ENCODE data around the gene EMILIN3. TPM values are rescaled to one million over a fixed set of nuclear protein-coding genes. Genes with fewer than 3 reads are reported as not detected.

Gene EMILIN3
- total and polyA plus RNA-seq, 2 of the 8 experiments (the other 6 are each of a cell fraction or from before 2014, with no cell fraction given) = 3.8 to 5.2 TPM

DNA sequence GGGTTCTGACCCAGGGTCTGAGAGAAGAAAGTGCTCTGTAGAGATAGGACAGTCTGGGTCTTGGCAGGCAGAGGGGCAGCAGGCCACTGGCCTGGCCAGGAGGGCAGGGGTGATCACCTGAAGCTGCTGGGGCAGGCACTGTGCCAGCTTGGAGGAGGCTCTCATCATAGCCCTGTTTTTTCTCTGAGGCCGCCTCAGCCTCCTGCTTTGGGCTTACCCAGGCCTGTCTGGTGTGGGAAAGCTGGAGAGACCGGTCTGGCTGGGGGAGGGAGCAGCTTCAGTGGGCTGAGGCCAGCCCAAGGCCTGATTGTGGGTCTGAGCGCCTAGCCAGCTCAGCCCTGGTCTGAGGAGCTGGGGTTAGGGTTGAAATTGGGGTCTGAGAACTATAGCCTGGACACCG, 22.1 kb downstream of the EMILIN3 start:
- FAIRE-seq (no peak), DNase-seq (ENCODE audit: low read depth in 1 of 2, low spot score in 2 of 2) (no peak)
- H2BK5ac ChIP-seq (ENCODE audit: low read depth, low read length) = no peak overlapping the region
- H3K4ac ChIP-seq (replicated peaks; ENCODE audit: insufficient read length, low read depth, low read length) = no peak overlapping the region
- H3K27ac ChIP-seq (ENCODE audit: low read depth, low read length) = no peak overlapping the region
- peak overlapping the region; percentile 72; the same call in 1 of the 2 replicates for H4K8ac ChIP-seq (ENCODE audit: extremely low read depth, insufficient read depth, low read length)
- no peaks in the 10 kb centered on the region for H3K36me3 ChIP-seq (ENCODE audit: control insufficient read depth in 2 of 4, insufficient read depth in 4 of 4, low read length in 3 of 4)
- H4K91ac ChIP-seq (replicated peaks; ENCODE audit: insufficient read length, low read length) = no peak overlapping the region
- no peak overlapping the region for H2BK20ac ChIP-seq (ENCODE audit: low read length)
- H3K9ac ChIP-seq (replicated peaks in 1 of 4; ENCODE audit: extremely low read depth in 1 of 4, low read depth in 3 of 4, low read length in 3 of 4) = no peak overlapping the region
- ChIA-PET CTCF (ENCODE audit: partially characterized antibody) (interaction anchor here (0.9 to 5.1 kb wide), 8 partner anchors 9 to 250 kb away, joined by 3 to 29 read pairs (median 6); no protein-coding TSS in a partner anchor), POLR2A (ENCODE audit: partially characterized antibody) (no interaction called here)
- H3K27me3 ChIP-seq (replicated peaks in 1 of 4; ENCODE audit: control insufficient read depth in 3 of 4, extremely low read depth in 1 of 4, insufficient read depth in 3 of 4, low read length in 3 of 4) = peaks cover 0 to 2% (median under 1%) of the 10 kb centered on the region in 4 experiments; a peak in 1 of 7 replicates
- H3K4me2 ChIP-seq (ENCODE audit: insufficient read depth in 1 of 2, low read depth in 2 of 2, low read length in 2 of 2) = no peak overlapping the region
- H3K4me1 ChIP-seq (replicated peaks in 1 of 4; ENCODE audit: control insufficient read depth in 3 of 4, insufficient read depth in 4 of 4, low read length in 3 of 4) = peaks cover 3 to 10% (median 4%) of the 10 kb centered on the region in 4 experiments; a peak in 6 of 7 replicates
- H3K79me2 ChIP-seq (ENCODE audit: control insufficient read depth in 1 of 2, insufficient read depth in 2 of 2, low read length in 2 of 2) = no peaks in the 10 kb centered on the region
- no peak overlapping the region for H2BK15ac ChIP-seq (ENCODE audit: low read length)
- no peak overlapping the region for H2AK5ac ChIP-seq (ENCODE audit: low read depth, low read length)
- H3K79me1 ChIP-seq (ENCODE audit: low read depth, low read length) = no peaks in the 10 kb centered on the region
- WGBS, 2 experiments (ENCODE audit: extremely low coverage in 1 of 2, insufficient coverage in 1 of 2, insufficient read length in 1 of 2, insufficient replicate concordance in 2 of 2, low coverage in 1 of 2, low lambda C conversion rate in 2 of 2, missing lambda C conversion rate in 1 of 2) = 87% methylated on average over 3 of the region's 4 CpGs; no CpG with 5 or more reads in 1 of the 2 experiments
- peaks cover 0 to 1% of the 10 kb centered on the region in 2 experiments for H4K20me1 ChIP-seq (replicated peaks in 1 of 2; ENCODE audit: control insufficient read depth in 1 of 2, insufficient read depth in 2 of 2, low read length in 2 of 2)
- H3K23ac ChIP-seq (ENCODE audit: insufficient read length) = no peak overlapping the region
- H4K5ac ChIP-seq (ENCODE audit: insufficient read length, low read depth, low read length) = no peak overlapping the region
- no peak overlapping the region for H3K4me3 ChIP-seq (ENCODE audit: extremely low read depth in 1 of 4, insufficient read depth in 2 of 4, low read depth in 3 of 4, low read length in 4 of 4)
- no peak overlapping the region for H3K18ac ChIP-seq (ENCODE audit: extremely low read depth, low read length)
- H2BK12ac ChIP-seq (ENCODE audit: low read depth, low read length) = no peak overlapping the region
- H3K56ac ChIP-seq (replicated peaks; ENCODE audit: insufficient read length, low read depth, low read length) = no peak overlapping the region
- H2BK120ac ChIP-seq (replicated peaks; ENCODE audit: low read depth, low read length) = no peak overlapping the region
- no peaks in the 10 kb centered on the region for H3K9me3 ChIP-seq (ENCODE audit: insufficient read depth in 2 of 2, low read depth in 1 of 2, low read length in 1 of 2)
- no peaks in the 10 kb centered on the region for H3K23me2 ChIP-seq (ENCODE audit: low read depth, low read length)
- H2AFZ ChIP-seq (ENCODE audit: low read length) = no peak overlapping the region
- H3K14ac ChIP-seq (ENCODE audit: insufficient read length) = no peak overlapping the region
- no peak for TF ChIP-seq ASH2L (IDR thresholded peaks at IDR 0.05; ENCODE audit: low read length)
- no peak for TF ChIP-seq EP300 (IDR thresholded peaks at IDR 0.05; ENCODE audit: borderline replicate concordance in 1 of 2, low read depth in 2 of 2, low read length in 2 of 2)
- TF ChIP-seq BACH1 (IDR thresholded peaks at IDR 0.05; ENCODE audit: low read length) = no peak
- no peak for TF ChIP-seq MAX (IDR thresholded peaks at IDR 0.05)
- no peak for TF ChIP-seq CREB1 (IDR thresholded peaks at IDR 0.05)
- TF ChIP-seq TAF7 (optimal IDR thresholded peaks at IDR 0.05; ENCODE audit: borderline replicate concordance, low read depth, low read length) = no peak
- TF ChIP-seq, protein P1, sequence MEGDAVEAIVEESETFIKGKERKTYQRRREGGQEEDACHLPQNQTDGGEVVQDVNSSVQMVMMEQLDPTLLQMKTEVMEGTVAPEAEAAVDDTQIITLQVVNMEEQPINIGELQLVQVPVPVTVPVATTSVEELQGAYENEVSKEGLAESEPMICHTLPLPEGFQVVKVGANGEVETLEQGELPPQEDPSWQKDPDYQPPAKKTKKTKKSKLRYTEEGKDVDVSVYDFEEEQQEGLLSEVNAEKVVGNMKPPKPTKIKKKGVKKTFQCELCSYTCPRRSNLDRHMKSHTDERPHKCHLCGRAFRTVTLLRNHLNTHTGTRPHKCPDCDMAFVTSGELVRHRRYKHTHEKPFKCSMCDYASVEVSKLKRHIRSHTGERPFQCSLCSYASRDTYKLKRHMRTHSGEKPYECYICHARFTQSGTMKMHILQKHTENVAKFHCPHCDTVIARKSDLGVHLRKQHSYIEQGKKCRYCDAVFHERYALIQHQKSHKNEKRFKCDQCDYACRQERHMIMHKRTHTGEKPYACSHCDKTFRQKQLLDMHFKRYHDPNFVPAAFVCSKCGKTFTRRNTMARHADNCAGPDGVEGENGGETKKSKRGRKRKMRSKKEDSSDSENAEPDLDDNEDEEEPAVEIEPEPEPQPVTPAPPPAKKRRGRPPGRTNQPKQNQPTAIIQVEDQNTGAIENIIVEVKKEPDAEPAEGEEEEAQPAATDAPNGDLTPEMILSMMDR (IDR thresholded peaks at IDR 0.05; ENCODE audit: control extremely low read depth in 1 of 3, insufficient read depth in 1 of 3, low read depth in 1 of 3, low read length in 3 of 3) = no peak
- TF ChIP-seq RFX5 (IDR thresholded peaks at IDR 0.05; ENCODE audit: borderline replicate concordance, low read depth, low read length) = no peak
- TF ChIP-seq EZH2 (IDR thresholded peaks at IDR 0.05; ENCODE audit: low read depth, low read length, severe bottlenecking) = no peak
- TF ChIP-seq JUND (IDR thresholded peaks at IDR 0.05; ENCODE audit: low read length) = no peak

Measured in H1 (cell line).